ENCODE measurements around the gene GALNT2.

Gene GALNT2

DNA sequence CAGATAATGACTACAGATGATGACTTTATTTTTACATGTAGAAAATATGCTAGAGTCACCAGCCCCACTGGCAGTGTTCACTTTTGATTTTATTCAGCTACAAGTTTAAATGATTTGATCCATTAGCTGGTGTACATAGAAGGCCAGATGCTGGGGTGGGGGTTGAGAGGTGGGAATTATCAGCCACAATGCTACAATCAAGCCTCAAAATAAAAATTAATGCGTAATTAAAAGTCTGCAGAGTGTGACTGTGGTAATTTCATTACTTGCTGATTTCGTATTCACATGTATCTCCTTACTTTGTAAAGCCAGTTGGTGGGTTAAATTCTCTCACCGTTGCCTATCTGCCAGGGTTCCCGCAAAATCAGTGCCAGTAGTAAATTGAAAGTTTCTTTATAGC is 109.3 kb downstream of the GALNT2 start:
- no peak overlapping the region for H3K4me3 ChIP-seq (ENCODE audit: low read depth, low read length)
- H3K4ac ChIP-seq (ENCODE audit: low read depth, low read length): no peak overlapping the region
- H3K4me2 ChIP-seq (ENCODE audit: low read length): no peak overlapping the region
- no peak overlapping the region for H3K14ac ChIP-seq (ENCODE audit: low read length)
- WGBS (ENCODE audit: extremely low coverage, insufficient coverage, insufficient read length): no CpG with 5 or more reads among the region's 4 CpGs
- no peak overlapping the region for H2AFZ ChIP-seq (ENCODE audit: insufficient read depth, low read length, poor library complexity)
- no peaks in the 10 kb centered on the region for H3K27me3 ChIP-seq (ENCODE audit: insufficient read depth, low read length)
- no peak overlapping the region for H2BK120ac ChIP-seq (ENCODE audit: insufficient read depth, low read length, poor library complexity)
- H2BK5ac ChIP-seq (ENCODE audit: low read depth, low read length, poor library complexity): no peak overlapping the region
- H3K79me2 ChIP-seq (ENCODE audit: control insufficient read depth, insufficient read depth, low read length, poor library complexity): peaks cover 2% of the 10 kb centered on the region
- no peak overlapping the region for H2AK5ac ChIP-seq (ENCODE audit: low read length)
- no peak overlapping the region for H3K23ac ChIP-seq (ENCODE audit: low read length)
- no peaks in the 10 kb centered on the region for H3K4me1 ChIP-seq (ENCODE audit: control insufficient read depth in 1 of 2, insufficient read depth in 2 of 2, low read length in 2 of 2)
- H4K8ac ChIP-seq (ENCODE audit: low read depth, low read length): no peak overlapping the region
- H3K79me1 ChIP-seq (ENCODE audit: low read length): no peaks in the 10 kb centered on the region
- no peak overlapping the region for H4K12ac ChIP-seq (ENCODE audit: low read depth, low read length)
- no peak overlapping the region for H3K27ac ChIP-seq (ENCODE audit: low read depth, low read length)
- no peak overlapping the region for H3K9ac ChIP-seq (ENCODE audit: low read length)
- H2BK12ac ChIP-seq (ENCODE audit: low read length): no peak overlapping the region
- peaks cover 2 to 7% of the 10 kb centered on the region in 2 experiments for H3K36me3 ChIP-seq (ENCODE audit: control insufficient read depth in 1 of 2, insufficient read depth in 2 of 2, low read length in 2 of 2)
- peaks cover 1% of the 10 kb centered on the region for H3K9me3 ChIP-seq (ENCODE audit: insufficient read depth, low read depth, low read length)
- DNase-seq: no peak
- no peak overlapping the region for H3K18ac ChIP-seq (ENCODE audit: low read length)
- no peak overlapping the region for H4K91ac ChIP-seq (ENCODE audit: low read depth, low read length)

DNA sequence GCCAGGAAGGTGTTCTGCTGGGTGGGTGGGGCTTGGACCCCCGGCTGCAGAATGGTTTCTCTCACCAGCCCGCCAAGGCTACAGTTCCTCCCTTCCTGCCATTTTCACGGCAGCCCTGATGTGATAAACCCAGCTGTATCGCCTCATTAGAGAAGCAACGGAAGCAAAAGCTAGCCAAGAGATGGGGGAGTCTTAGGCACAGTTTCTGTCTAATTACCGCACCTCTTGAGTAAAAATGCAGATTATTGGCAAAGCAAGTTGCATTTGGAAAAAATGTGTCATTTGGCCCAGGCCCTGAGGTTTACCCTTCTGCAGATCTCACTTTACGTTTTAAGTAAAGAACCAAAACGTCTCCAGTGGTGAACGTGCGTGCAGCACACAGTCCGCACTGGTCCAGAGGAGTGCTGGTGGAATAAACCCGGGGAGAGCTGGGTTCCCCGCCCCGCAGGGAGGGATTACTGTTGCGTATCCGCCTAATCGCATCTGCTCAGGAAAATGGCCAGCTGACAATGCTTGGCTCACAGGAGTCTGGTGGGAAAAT is 109.9 kb downstream of the GALNT2 start:
- Histone ChIP-seq H2AFZ (ENCODE audit: insufficient read depth, low read length, poor library complexity) (no peak overlapping the region), H3K79me2 (ENCODE audit: control insufficient read depth, insufficient read depth, low read length, poor library complexity) (peaks cover 2% of the 10 kb centered on the region), H3K79me1 (ENCODE audit: low read length) (no peaks in the 10 kb centered on the region), H3K36me3 (ENCODE audit: control insufficient read depth in 1 of 2, insufficient read depth in 2 of 2, low read length in 2 of 2) (peaks cover 3 to 7% of the 10 kb centered on the region in 2 experiments), H3K18ac (ENCODE audit: low read length) (no peak overlapping the region), H3K4me1 (ENCODE audit: control insufficient read depth in 1 of 2, insufficient read depth in 2 of 2, low read length in 2 of 2) (no peaks in the 10 kb centered on the region), H4K8ac (ENCODE audit: low read depth, low read length) (no peak overlapping the region), H4K91ac (ENCODE audit: low read depth, low read length) (no peak overlapping the region), H4K12ac (ENCODE audit: low read depth, low read length) (no peak overlapping the region), H3K14ac (ENCODE audit: low read length) (no peak overlapping the region), H3K9ac (ENCODE audit: low read length) (no peak overlapping the region), H3K4me2 (ENCODE audit: low read length) (no peak overlapping the region), H3K9me3 (ENCODE audit: insufficient read depth, low read depth, low read length) (peaks cover 1% of the 10 kb centered on the region), H3K27ac (ENCODE audit: low read depth, low read length) (no peak overlapping the region), H3K27me3 (ENCODE audit: insufficient read depth, low read length) (no peaks in the 10 kb centered on the region), H3K4me3 (ENCODE audit: low read depth, low read length) (no peak overlapping the region), H3K4ac (ENCODE audit: low read depth, low read length) (no peak overlapping the region), H2BK120ac (ENCODE audit: insufficient read depth, low read length, poor library complexity) (no peak overlapping the region), H2BK12ac (ENCODE audit: low read length) (no peak overlapping the region), H3K23ac (ENCODE audit: low read length) (no peak overlapping the region), H2AK5ac (ENCODE audit: low read length) (no peak overlapping the region), H2BK5ac (ENCODE audit: low read depth, low read length, poor library complexity) (no peak overlapping the region)
- DNase-seq: no peak
- WGBS (ENCODE audit: extremely low coverage, insufficient coverage, insufficient read length): no CpG with 5 or more reads among the region's 17 CpGs

DNA sequence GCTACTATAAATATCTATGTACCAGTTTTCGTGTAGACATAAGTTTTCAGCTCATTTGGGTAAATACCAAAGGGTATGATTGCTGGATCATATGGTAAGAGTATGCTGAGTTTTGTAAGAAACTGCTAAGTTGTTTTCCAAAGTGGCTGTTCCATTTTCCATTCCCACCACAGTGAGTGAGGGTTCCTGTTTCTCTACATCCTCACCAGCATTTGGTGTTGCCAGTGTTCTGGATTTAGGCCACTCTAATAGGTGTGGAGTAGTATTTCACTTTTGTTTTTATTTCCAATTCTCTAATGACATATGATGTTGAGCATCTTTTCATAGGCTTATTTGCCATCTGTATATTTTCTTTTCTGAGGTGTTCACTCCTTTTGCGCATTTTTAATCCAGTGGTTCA is 112.2 kb downstream of the GALNT2 start:
- H4K91ac ChIP-seq (ENCODE audit: low read depth, low read length): no peak overlapping the region
- no CpG with 5 or more reads among the region's 2 CpGs for WGBS (ENCODE audit: extremely low coverage, insufficient coverage, insufficient read length)
- H3K27ac ChIP-seq (ENCODE audit: low read depth, low read length): no peak overlapping the region
- H3K4ac ChIP-seq (ENCODE audit: low read depth, low read length): no peak overlapping the region
- no peak overlapping the region for H4K8ac ChIP-seq (ENCODE audit: low read depth, low read length)
- H3K9ac ChIP-seq (ENCODE audit: low read length): no peak overlapping the region
- no peaks in the 10 kb centered on the region for H3K9me3 ChIP-seq (ENCODE audit: insufficient read depth, low read depth, low read length)
- H3K36me3 ChIP-seq (ENCODE audit: control insufficient read depth in 1 of 2, insufficient read depth in 2 of 2, low read length in 2 of 2): peaks cover 4 to 7% of the 10 kb centered on the region in 2 experiments
- no peak overlapping the region for H2BK12ac ChIP-seq (ENCODE audit: low read length)
- no peak overlapping the region for H3K23ac ChIP-seq (ENCODE audit: low read length)
- no peak for DNase-seq
- no peak overlapping the region for H3K4me2 ChIP-seq (ENCODE audit: low read length)
- H3K18ac ChIP-seq (ENCODE audit: low read length): no peak overlapping the region
- no peak overlapping the region for H4K12ac ChIP-seq (ENCODE audit: low read depth, low read length)
- no peak overlapping the region for H2AK5ac ChIP-seq (ENCODE audit: low read length)
- H3K27me3 ChIP-seq (ENCODE audit: insufficient read depth, low read length): no peaks in the 10 kb centered on the region
- H2BK5ac ChIP-seq (ENCODE audit: low read depth, low read length, poor library complexity): no peak overlapping the region
- H3K79me1 ChIP-seq (ENCODE audit: low read length): no peaks in the 10 kb centered on the region
- no peaks in the 10 kb centered on the region for H3K79me2 ChIP-seq (ENCODE audit: control insufficient read depth, insufficient read depth, low read length, poor library complexity)
- H2BK120ac ChIP-seq (ENCODE audit: insufficient read depth, low read length, poor library complexity): no peak overlapping the region
- H2AFZ ChIP-seq (ENCODE audit: insufficient read depth, low read length, poor library complexity): no peak overlapping the region
- no peaks in the 10 kb centered on the region for H3K4me1 ChIP-seq (ENCODE audit: control insufficient read depth in 1 of 2, insufficient read depth in 2 of 2, low read length in 2 of 2)
- H3K14ac ChIP-seq (ENCODE audit: low read length): no peak overlapping the region
- H3K4me3 ChIP-seq (ENCODE audit: low read depth, low read length): no peak overlapping the region

DNA sequence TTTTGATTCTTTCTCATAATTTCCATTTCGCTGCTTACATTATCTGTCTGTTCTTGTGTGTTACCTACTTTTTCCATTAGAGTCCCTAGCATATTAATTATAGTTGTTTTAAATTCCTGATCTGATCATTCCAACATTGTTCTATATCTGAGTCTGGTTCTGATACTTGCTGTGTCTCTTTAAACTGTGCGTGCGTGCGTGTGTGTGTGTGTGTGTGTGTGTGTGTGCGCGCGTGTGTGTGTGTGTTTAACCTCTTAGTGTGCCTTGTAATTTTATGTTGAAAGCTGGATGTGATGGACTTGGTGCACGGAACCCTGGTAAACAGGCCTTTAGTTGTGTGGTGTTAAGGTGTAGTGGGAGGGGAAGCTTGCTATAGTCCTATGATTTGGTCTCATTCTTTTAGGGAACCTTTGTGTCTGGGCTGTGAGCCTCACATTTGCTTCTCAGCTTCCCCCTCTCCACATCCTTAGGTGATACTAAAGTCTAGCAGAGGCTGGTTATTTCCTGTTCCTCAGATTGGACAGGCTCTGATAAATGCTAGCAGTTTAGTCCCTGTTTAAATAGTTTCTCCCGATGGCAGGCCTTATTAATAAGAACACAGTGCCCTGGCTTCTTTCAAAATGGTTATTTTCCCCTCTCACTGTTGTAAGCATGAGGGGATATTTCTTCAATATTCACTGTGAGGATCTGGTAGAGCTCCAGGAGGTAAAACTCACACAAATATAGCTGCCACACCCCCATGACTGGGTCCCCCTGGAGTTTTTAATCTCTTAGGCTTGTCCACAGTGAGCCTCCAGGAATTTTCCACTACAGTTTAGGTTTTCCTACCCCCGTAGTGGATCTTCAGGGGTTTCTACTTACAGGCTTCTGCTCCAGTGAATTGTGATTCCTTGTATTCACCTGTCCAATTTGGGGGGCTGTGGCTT is 118.3 kb downstream of the GALNT2 start:
- Histone ChIP-seq H3K18ac (ENCODE audit: low read length) (no peak overlapping the region), H4K8ac (ENCODE audit: low read depth, low read length) (no peak overlapping the region), H3K79me2 (ENCODE audit: control insufficient read depth, insufficient read depth, low read length, poor library complexity) (no peaks in the 10 kb centered on the region)

More for the DNA sequence above, 118.3 kb downstream of the GALNT2 start:
- H2AFZ ChIP-seq (ENCODE audit: insufficient read depth, low read length, poor library complexity): no peak overlapping the region
- no peak overlapping the region for H4K12ac ChIP-seq (ENCODE audit: low read depth, low read length)
- H3K27me3 ChIP-seq (ENCODE audit: insufficient read depth, low read length): no peaks in the 10 kb centered on the region
- no peak overlapping the region for H3K4ac ChIP-seq (ENCODE audit: low read depth, low read length)
- no CpG with 5 or more reads among the region's 10 CpGs for WGBS (ENCODE audit: extremely low coverage, insufficient coverage, insufficient read length)
- no peak overlapping the region for H2BK120ac ChIP-seq (ENCODE audit: insufficient read depth, low read length, poor library complexity)
- H3K9ac ChIP-seq (ENCODE audit: low read length): no peak overlapping the region
- DNase-seq: no peak
- H3K14ac ChIP-seq (ENCODE audit: low read length): no peak overlapping the region
- H3K4me2 ChIP-seq (ENCODE audit: low read length): no peak overlapping the region
- H3K79me1 ChIP-seq (ENCODE audit: low read length): no peaks in the 10 kb centered on the region
- no peak overlapping the region for H2BK5ac ChIP-seq (ENCODE audit: low read depth, low read length, poor library complexity)
- no peak overlapping the region for H2AK5ac ChIP-seq (ENCODE audit: low read length)
- H3K23ac ChIP-seq (ENCODE audit: low read length): no peak overlapping the region
- H2BK12ac ChIP-seq (ENCODE audit: low read length): no peak overlapping the region
- H3K4me3 ChIP-seq (ENCODE audit: low read depth, low read length): no peak overlapping the region
- peaks cover 0 to 5% of the 10 kb centered on the region in 2 experiments for H3K36me3 ChIP-seq (ENCODE audit: control insufficient read depth in 1 of 2, insufficient read depth in 2 of 2, low read length in 2 of 2)
- peaks cover 3 to 6% of the 10 kb centered on the region in 2 experiments for H3K4me1 ChIP-seq (ENCODE audit: control insufficient read depth in 1 of 2, insufficient read depth in 2 of 2, low read length in 2 of 2)
- H3K9me3 ChIP-seq (ENCODE audit: insufficient read depth, low read depth, low read length): no peaks in the 10 kb centered on the region
- H3K27ac ChIP-seq (ENCODE audit: low read depth, low read length): no peak overlapping the region
- no peak overlapping the region for H4K91ac ChIP-seq (ENCODE audit: low read depth, low read length)

Data from trophoblast cell (in vitro differentiated cells and primary cell).